ENCODE measurements around the gene FXN. TPM values are rescaled to one million over a fixed set of nuclear protein-coding genes. Genes with fewer than 3 reads are reported as not detected.
"Not testable (repeated sequence)": the region's sequence is repeated elsewhere in the genome, so short reads cannot be mapped to it uniquely, and the experiment has no call there.

FXN gene
- total RNA-seq, 4 donors from 2014 or later = 0.17 to 5.6 (median 3.0) TPM

GRCh38 chr9:69097064-69097463, 61.5 kb downstream of the FXN start:
- TF ChIP-seq POLR2A (IDR thresholded peaks at IDR 0.05) = no peak
- no peak overlapping the region for H3K4me3 ChIP-seq (ENCODE audit: low read depth, poor library complexity, severe bottlenecking)
- 53 to 70% methylated on average over 4 of the region's 4 CpGs for WGBS, 2 donors
- intact Hi-C loops (cut with DNase I; ENCODE audit: low total_unique reads) = no loop called here
- DNase-seq (ENCODE audit: low spot score in 2 of 2) = no peak

GRCh38 chr9:69097923-69098593, 62.5 kb downstream of the FXN start:
- TF ChIP-seq POLR2A (IDR thresholded peaks at IDR 0.05) = no peak
- no peak for TF ChIP-seq CTCF (IDR thresholded peaks at IDR 0.05)
- DNase-seq (ENCODE audit: low spot score in 2 of 2) = no peak
- H3K4me3 ChIP-seq (ENCODE audit: low read depth, poor library complexity, severe bottlenecking) = no peak overlapping the region
- intact Hi-C loops (cut with DNase I; ENCODE audit: low total_unique reads) = no loop called here
- 96 to 97% methylated on average over 5 of the region's 5 CpGs for WGBS, 2 donors

- DNase-seq (ENCODE audit: low spot score in 2 of 2); H3K4me3 ChIP-seq (ENCODE audit: low read depth, poor library complexity, severe bottlenecking); intact Hi-C loops (cut with DNase I; ENCODE audit: low total_unique reads): not testable (repeated sequence)
- 92 to 94% methylated on average over 4 of the region's 7 CpGs for WGBS, 2 donors
Observed at GRCh38 chr9:69103348-69103996, 67.9 kb downstream of the FXN start.

GRCh38 chr9:69104830-69105527, 69.4 kb downstream of the FXN start:
- 42 to 44% methylated on average over 2 of the region's 2 CpGs for WGBS, 2 donors
- peak; percentile 58 to 89 for DNase-seq (ENCODE audit: low spot score in 2 of 2)
- TF ChIP-seq POLR2A (IDR thresholded peaks at IDR 0.05) (no peak), CTCF (IDR thresholded peaks at IDR 0.05) (no peak)
- H3K4me3 ChIP-seq (ENCODE audit: low read depth, poor library complexity, severe bottlenecking) = no peak overlapping the region
- intact Hi-C loops (cut with DNase I; ENCODE audit: low total_unique reads) = no loop called here

GRCh38 chr9:69107771-69108170, 72.2 kb downstream of the FXN start:
- intact Hi-C loops (cut with DNase I; ENCODE audit: low total_unique reads) = no loop called here
- no peak for DNase-seq (ENCODE audit: low spot score in 2 of 2)
- H3K4me3 ChIP-seq (ENCODE audit: low read depth, poor library complexity, severe bottlenecking) = no peak overlapping the region
- 47 to 53% methylated on average over 3 of the region's 3 CpGs for WGBS, 2 donors
- TF ChIP-seq POLR2A (IDR thresholded peaks at IDR 0.05) (no peak), CTCF (IDR thresholded peaks at IDR 0.05) (no peak)

- WGBS, 2 donors = 96 to 98% methylated on average over 14 of the region's 14 CpGs
- intact Hi-C loops (cut with DNase I; ENCODE audit: low total_unique reads) = not testable (repeated sequence)
Observed at GRCh38 chr9:69108706-69109105, 73.2 kb downstream of the FXN start.

GRCh38 chr9:69109152-69109551, 73.6 kb downstream of the FXN start:
- H3K4me3 ChIP-seq (ENCODE audit: low read depth, poor library complexity, severe bottlenecking) = no peak overlapping the region
- no peak for TF ChIP-seq CTCF (IDR thresholded peaks at IDR 0.05)
- TF ChIP-seq POLR2A (IDR thresholded peaks at IDR 0.05) = no peak
- no peak for DNase-seq (ENCODE audit: low spot score in 2 of 2)
- WGBS, 2 donors = 85 to 89% methylated on average over 4 of the region's 4 CpGs
- intact Hi-C loops (cut with DNase I; ENCODE audit: low total_unique reads) = no loop called here

More at GRCh38 chr9:69108706-69109105, 73.2 kb downstream of the FXN start:
- DNase-seq (ENCODE audit: low spot score in 2 of 2); H3K4me3 ChIP-seq (ENCODE audit: low read depth, poor library complexity, severe bottlenecking): not testable (repeated sequence)

GRCh38 chr9:69112646-69113045, 77.1 kb downstream of the FXN start:
- 95% methylated on average over 17 of the region's 17 CpGs for WGBS, 2 donors
- intact Hi-C loops (cut with DNase I; ENCODE audit: low total_unique reads); H3K4me3 ChIP-seq (ENCODE audit: low read depth, poor library complexity, severe bottlenecking); DNase-seq (ENCODE audit: low spot score in 2 of 2): not testable (repeated sequence)
